Right renal cortex interstitium (tissue), 3 donors: ENCODE measurements around the gene SLC6A6. TPM values are rescaled to one million over a fixed set of nuclear protein-coding genes. Genes with fewer than 3 reads are reported as not detected.

Source experiments
- DNase-seq, 3 donors: peaks; one replicate each; pipeline ENCODE4 v3.0.0-alpha.2; 2013; ENCODE audit warnings: low read depth in 3 of 3, low spot score in 2 of 3
- polyA plus RNA-seq, 3 donors: library from polyadenylated mRNA; unstranded; fragments of 120-200 nt; gene quantifications; one replicate each; pipeline ENCODE4 v1.2.1, GENCODE V29; 2013; ENCODE audit not compliant: insufficient read length in 3 of 3

Gene SLC6A6
- polyA plus RNA-seq, 3 donors, result 16.8 to 18.1 (median 17.1) TPM

DNA sequence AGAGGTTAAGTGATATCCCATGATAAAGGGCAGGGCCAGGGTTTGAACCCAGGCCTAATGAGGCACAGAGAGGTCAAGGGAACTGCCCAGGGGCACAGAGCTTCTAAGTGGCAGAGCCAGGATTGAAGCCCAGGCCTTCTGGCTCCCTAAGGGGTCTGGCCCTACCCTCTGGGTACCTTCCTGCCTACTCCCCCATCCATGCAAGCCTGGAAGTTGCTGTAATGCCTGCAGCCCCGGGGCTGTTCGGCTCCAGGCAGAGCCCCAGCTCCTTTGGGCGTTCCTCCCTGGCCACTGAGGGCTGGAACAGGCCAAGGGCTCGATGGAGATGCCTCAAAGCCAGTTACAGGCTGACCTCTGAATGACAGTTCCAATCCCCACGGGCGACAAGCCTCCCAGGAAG is 133.2 kb downstream of the SLC6A6 start:
- no peak for DNase-seq

- DNase-seq, result no peak
Measured at GRCh38 chr3:14536055-14536815, 133.8 kb downstream of the SLC6A6 start.

DNA sequence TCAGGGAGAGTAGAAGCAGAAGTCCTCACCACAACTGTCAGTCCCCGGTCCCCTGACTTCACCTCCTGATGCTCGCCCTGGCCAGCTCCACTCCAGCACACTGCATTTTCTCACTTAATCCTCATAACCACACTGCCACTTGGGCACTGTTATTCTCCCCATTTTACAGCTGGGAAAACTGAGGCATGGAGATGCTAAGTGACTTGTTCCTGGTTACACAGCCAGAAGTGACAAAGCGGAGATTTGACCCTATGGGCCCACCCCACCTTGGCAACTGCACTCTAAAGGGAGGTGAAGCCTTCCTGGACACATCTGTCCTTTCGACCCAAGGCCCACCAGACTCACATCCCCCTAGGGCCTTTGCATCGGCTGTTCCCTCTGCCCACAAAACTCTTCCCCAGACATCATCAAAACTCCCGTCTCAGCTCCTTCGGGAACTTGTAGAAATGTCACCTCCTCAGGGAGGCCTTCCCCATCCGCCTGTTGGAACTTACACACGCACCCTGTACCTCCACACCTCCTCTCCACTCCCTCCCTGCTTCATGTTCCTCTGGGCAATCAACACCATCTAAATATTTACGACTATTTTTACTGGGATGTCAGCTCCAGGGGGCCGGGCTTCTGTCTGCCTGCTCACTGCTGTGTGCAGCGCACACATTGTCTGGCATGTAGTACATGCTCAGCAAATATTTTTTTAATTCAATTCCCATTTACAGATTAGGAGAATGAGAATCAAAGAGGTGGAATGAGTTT is 134.6 kb downstream of the SLC6A6 start:
- no peak for DNase-seq

GRCh38 chr3:14537590-14538450 is 135.4 kb downstream of the SLC6A6 start:
- no peak for DNase-seq

GRCh38 chr3:14538451-14539088 is 136.2 kb downstream of the SLC6A6 start:
- no peak for DNase-seq

Other genes with a start within 250 kb of the SLC6A6 start
- gene XPC, start 224.0 kb upstream of the SLC6A6 start, polyA plus RNA-seq, result 10 to 100 TPM; 46.7 to 49.6 (median 47.3) TPM
- gene LSM3, start 223.8 kb upstream of the SLC6A6 start, polyA plus RNA-seq, result 10 to 100 TPM; 17.7 to 19.9 (median 19.7) TPM
- gene GRIP2, start 137.7 kb downstream of the SLC6A6 start, polyA plus RNA-seq, result 1 to 10 TPM in 1 of 3 donors, under 1 TPM in 2; 0.67 to 1.0 (median 0.90) TPM
- gene CCDC174, start 249.2 kb downstream of the SLC6A6 start, polyA plus RNA-seq, result 10 to 100 TPM; 31.6 to 34.9 (median 34.7) TPM